CD4-positive, alpha-beta memory T cell (primary cell): ENCODE data around the gene KIF1C. TPM values are rescaled to one million over a fixed set of nuclear protein-coding genes. Genes with fewer than 3 reads are reported as not detected.

Experiments
- CTCF ChIA-PET: fragments of 350-600 bp; sonication (Branson Sonifier 250); formaldehyde crosslinking; loops from one replicate; lab custom pipeline; 2021; ENCODE audit warnings: inconsistent platforms; ENCODE audit not compliant: partially characterized antibody; lab: Charles Lee
- POLR2A ChIA-PET: fragments of 350-600 bp; sonication (Branson Sonifier 250); formaldehyde crosslinking; loops from one replicate; lab custom pipeline; 2021; ENCODE audit not compliant: partially characterized antibody; lab: Charles Lee
- DNase-seq, 5 donors: peaks; one replicate each; pipeline versions ENCODE4 v3.0.0 to v3.0.0-alpha.2; 2020 to 2022; ENCODE audit warnings: mixed read lengths in 1 of 5
- H3K27ac ChIP-seq: one replicate; pipeline ENCODE4 v1.7.0; 2013; ENCODE audit warnings: low read depth, low read length
- H3K27me3 ChIP-seq: 2 replicates; pipeline ENCODE4 v1.7.0; 2013; ENCODE audit warnings: mild to moderate bottlenecking, low read length, moderate library complexity; ENCODE audit not compliant: insufficient read depth
- H3K36me3 ChIP-seq: 2 replicates; pipeline ENCODE4 v1.7.0; 2013; ENCODE audit warnings: mild to moderate bottlenecking, low read length, moderate library complexity; ENCODE audit not compliant: insufficient read depth
- H3K4me1 ChIP-seq: 2 replicates; pipeline ENCODE4 v1.7.0; 2013; ENCODE audit warnings: mild to moderate bottlenecking, low read length, moderate library complexity; ENCODE audit not compliant: insufficient read depth
- H3K4me3 ChIP-seq, 2 donors: one replicate each; pipeline ENCODE4 v1.7.0; 2013; ENCODE audit warnings: low read length in 2 of 2, mild to moderate bottlenecking in 1 of 2
- H3K9me3 ChIP-seq, 2 donors: one replicate each; pipeline ENCODE4 v1.7.0; 2013; ENCODE audit warnings: low read length in 2 of 2, control low read depth in 1 of 2; ENCODE audit not compliant: control insufficient read depth in 1 of 2
- H3K27ac Mint-ChIP-seq, 7 donors: one replicate each; pipeline ENCODE4 v1.8.0; 2020 to 2021; ENCODE audit warnings: mixed read lengths in 7 of 7, mild to moderate bottlenecking in 6 of 7, inconsistent platforms in 3 of 7, moderate library complexity in 3 of 7
- H3K27me3 Mint-ChIP-seq, 2 donors: one replicate each; pipeline ENCODE4 v1.8.0; 2020 to 2021; ENCODE audit warnings: mixed read lengths in 2 of 2
- H3K36me3 Mint-ChIP-seq, 2 donors: one replicate each; pipeline ENCODE4 v1.8.0; 2020 to 2021; ENCODE audit warnings: mixed read lengths in 2 of 2, inconsistent platforms in 1 of 2, mild to moderate bottlenecking in 1 of 2
- H3K4me1 Mint-ChIP-seq, 4 donors: one replicate each; pipeline ENCODE4 v1.8.0; 2020 to 2021; ENCODE audit warnings: mixed read lengths in 4 of 4, mild to moderate bottlenecking in 1 of 4
- H3K4me3 Mint-ChIP-seq, 8 donors: one replicate each; pipeline ENCODE4 v1.8.0; 2020 to 2021; ENCODE audit warnings: mixed read lengths in 8 of 8, mild to moderate bottlenecking in 7 of 8, moderate library complexity in 6 of 8, inconsistent platforms in 3 of 8
- H3K9me3 Mint-ChIP-seq, 8 donors: one replicate each; pipeline ENCODE4 v1.8.0; 2020 to 2021; ENCODE audit warnings: mixed read lengths in 8 of 8, mild to moderate bottlenecking in 5 of 8, inconsistent platforms in 3 of 8, moderate library complexity in 1 of 8
- intact Hi-C: fragments of 100-400 bp; cut with micrococcal nuclease; formaldehyde crosslinking; loops from one replicate; pipeline ENCODE4 v1.15.1; 2023
- polyA plus RNA-seq, 2 donors: library from polyadenylated mRNA; unstranded; fragments of 300-500 nt; fragmentation: Illumina TruSeq; gene quantifications; one replicate each; pipeline ENCODE4 v1.2.3, GENCODE V29; 2021
- total RNA-seq, 2 experiments: library from RNA; stranded (reverse); gene quantifications; one replicate each; pipeline ENCODE4 v1.2.3, GENCODE V29; 2021

KIF1C gene
- total and polyA plus RNA-seq, 4 experiments from 2014 or later, result 1.8 to 36.9 (median 20.3) TPM

- CTCF ChIA-PET, result interaction anchor here (0.8 to 1.1 kb wide), 2 partner anchors 16 to 105 kb away, joined by 3 read pairs; no protein-coding TSS in a partner anchor
- POLR2A ChIA-PET, result interaction anchor here (1.3 kb wide), 1 partner anchor 17 kb away, joined by 3 read pairs; the partner anchor contains the start of genes INCA1 and KIF1C
- no peaks in the 10 kb centered on the region for H3K4me1 ChIP-seq
These were observed 16.6 kb downstream of the KIF1C start for GRCh38 chr17:5014357-5014756.

GRCh38 chr17:5019475-5019956 is 21.8 kb downstream of the KIF1C start:
- Mint-ChIP-seq H3K36me3 (peaks cover 32 to 46% of the 10 kb centered on the region in 2 donors), H3K27ac (peak overlapping the region in 6 of 7 donors; percentile 30 to 84 (median 64)), H3K27me3 (no peaks in the 10 kb centered on the region), H3K9me3 (no peaks in the 10 kb centered on the region), H3K4me1 (peaks cover 0 to 4% (median under 1%) of the 10 kb centered on the region in 4 donors), H3K4me3 (no peak overlapping the region)
- H3K27me3 ChIP-seq, result no peaks in the 10 kb centered on the region
- no peak overlapping the region for H3K27ac ChIP-seq
- no peaks in the 10 kb centered on the region for H3K4me1 ChIP-seq
- ChIA-PET POLR2A (interaction anchor here (1.0 kb wide), 1 partner anchor 49 kb away, joined by 3 read pairs; no protein-coding TSS in a partner anchor), CTCF (interaction anchor here (0.9 to 1.9 kb wide), 3 partner anchors 9 to 42 kb away, joined by 4 to 5 read pairs (median 5); no protein-coding TSS in a partner anchor)
- peak in 4 of 5 donors; percentile 21 to 27 (median 23) for DNase-seq
- no peak overlapping the region for H3K4me3 ChIP-seq
- intact Hi-C loops, result loop anchor here (1.0 kb wide), 1 partner anchor 39 kb away; no protein-coding TSS in a partner anchor
- peaks cover 15% of the 10 kb centered on the region for H3K36me3 ChIP-seq
- H3K9me3 ChIP-seq, result no peaks in the 10 kb centered on the region

More at GRCh38 chr17:5014357-5014756, 16.6 kb downstream of the KIF1C start:
- H3K4me3 ChIP-seq, result no peak overlapping the region
- peaks cover 13% of the 10 kb centered on the region for H3K36me3 ChIP-seq
- H3K9me3 Mint-ChIP-seq, result no peaks in the 10 kb centered on the region
- H3K4me1 Mint-ChIP-seq, result peaks cover 0 to 5% (median under 1%) of the 10 kb centered on the region in 4 donors
- H3K27me3 Mint-ChIP-seq, result no peaks in the 10 kb centered on the region
- H3K27ac Mint-ChIP-seq, result peak overlapping the region in 1 of 7 donors; percentile 85
- no peak for DNase-seq
- peaks cover 15 to 31% of the 10 kb centered on the region in 2 donors for H3K36me3 Mint-ChIP-seq
- H3K27me3 ChIP-seq, result no peaks in the 10 kb centered on the region
- H3K27ac ChIP-seq, result no peak overlapping the region
- no peak overlapping the region for H3K4me3 Mint-ChIP-seq
- H3K9me3 ChIP-seq, result no peaks in the 10 kb centered on the region
- intact Hi-C loops, result no loop called here

- Mint-ChIP-seq H3K27me3 (no peaks in the 10 kb centered on the region), H3K9me3 (no peaks in the 10 kb centered on the region)
- CTCF ChIA-PET, result interaction anchor here (0.6 to 1.9 kb wide), 3 partner anchors 10 to 997 kb away, joined by 3 to 5 read pairs (median 5); no protein-coding TSS in a partner anchor
These were observed 22.8 kb downstream of the KIF1C start for GRCh38 chr17:5020502-5021023.

GRCh38 chr17:5022171-5022711 is 24.5 kb downstream of the KIF1C start:
- no peaks in the 10 kb centered on the region for H3K27me3 Mint-ChIP-seq
- H3K9me3 ChIP-seq, result no peaks in the 10 kb centered on the region
- H3K4me1 Mint-ChIP-seq, result peaks cover 0 to 4% (median 1%) of the 10 kb centered on the region in 4 donors
- no peaks in the 10 kb centered on the region for H3K4me1 ChIP-seq
- H3K36me3 Mint-ChIP-seq, result peaks cover 29 to 39% of the 10 kb centered on the region in 2 donors
- H3K9me3 Mint-ChIP-seq, result no peaks in the 10 kb centered on the region
- no peak overlapping the region for H3K27ac Mint-ChIP-seq
- no peak for DNase-seq
- H3K27ac ChIP-seq, result no peak overlapping the region
- H3K4me3 Mint-ChIP-seq, result no peak overlapping the region
- intact Hi-C loops, result no loop called here
- no peaks in the 10 kb centered on the region for H3K27me3 ChIP-seq
- ChIA-PET CTCF (interaction anchor here (0.6 to 1.5 kb wide), 4 partner anchors 25 to 42 kb away, joined by 3 to 4 read pairs (median 4); no protein-coding TSS in a partner anchor), POLR2A (interaction anchor here (1.4 kb wide), 1 partner anchor 40 kb away, joined by 3 read pairs; no protein-coding TSS in a partner anchor)
- no peak overlapping the region for H3K4me3 ChIP-seq
- H3K36me3 ChIP-seq, result peaks cover 6% of the 10 kb centered on the region

More at GRCh38 chr17:5020502-5021023, 22.8 kb downstream of the KIF1C start:
- Histone ChIP-seq H3K4me1 (no peaks in the 10 kb centered on the region), H3K36me3 (peaks cover 9% of the 10 kb centered on the region), H3K4me3 (no peak overlapping the region), H3K27ac (no peak overlapping the region), H3K27me3 (no peaks in the 10 kb centered on the region), H3K9me3 (no peaks in the 10 kb centered on the region)
- peak overlapping the region in 2 of 7 donors; percentile 60 to 89 for H3K27ac Mint-ChIP-seq
- H3K36me3 Mint-ChIP-seq, result peaks cover 32 to 45% of the 10 kb centered on the region in 2 donors
- POLR2A ChIA-PET, result no interaction called here
- no peak overlapping the region for H3K4me3 Mint-ChIP-seq
- DNase-seq, result no peak
- peaks cover 0 to 4% (median under 1%) of the 10 kb centered on the region in 4 donors for H3K4me1 Mint-ChIP-seq
- intact Hi-C loops, result no loop called here

GRCh38 chr17:5023588-5024147 is 25.9 kb downstream of the KIF1C start:
- intact Hi-C loops, result no loop called here
- ChIA-PET CTCF (interaction anchor here (1.5 kb wide), 1 partner anchor 38 kb away, joined by 4 read pairs; no protein-coding TSS in a partner anchor), POLR2A (interaction anchor here (1.4 kb wide), 1 partner anchor 39 kb away, joined by 3 read pairs; no protein-coding TSS in a partner anchor)
- Histone ChIP-seq H3K27ac (no peak overlapping the region), H3K36me3 (peaks cover 6% of the 10 kb centered on the region), H3K4me3 (no peak overlapping the region), H3K4me1 (no peaks in the 10 kb centered on the region), H3K9me3 (no peaks in the 10 kb centered on the region), H3K27me3 (no peaks in the 10 kb centered on the region)
- H3K4me3 Mint-ChIP-seq, result no peak overlapping the region
- no peaks in the 10 kb centered on the region for H3K9me3 Mint-ChIP-seq
- peak overlapping the region in 1 of 7 donors; percentile 22 for H3K27ac Mint-ChIP-seq
- H3K4me1 Mint-ChIP-seq, result peaks cover 0 to 5% (median 1%) of the 10 kb centered on the region in 4 donors
- H3K27me3 Mint-ChIP-seq, result no peaks in the 10 kb centered on the region
- H3K36me3 Mint-ChIP-seq, result peaks cover 28 to 37% of the 10 kb centered on the region in 2 donors
- DNase-seq, result no peak

- no peak overlapping the region for H3K4me3 ChIP-seq
- H3K36me3 Mint-ChIP-seq, result peaks cover 21 to 33% of the 10 kb centered on the region in 2 donors
- H3K27me3 ChIP-seq, result no peaks in the 10 kb centered on the region
- H3K4me1 ChIP-seq, result no peaks in the 10 kb centered on the region
- no peaks in the 10 kb centered on the region for H3K9me3 ChIP-seq
- H3K4me3 Mint-ChIP-seq, result no peak overlapping the region
- CTCF ChIA-PET, result no interaction called here
- DNase-seq, result no peak
- no peaks in the 10 kb centered on the region for H3K9me3 Mint-ChIP-seq
- H3K27ac Mint-ChIP-seq, result peak overlapping the region in 2 of 7 donors; percentile 9 to 69
- H3K4me1 Mint-ChIP-seq, result peaks cover 0 to 1% (median under 1%) of the 10 kb centered on the region in 4 donors
- intact Hi-C loops, result no loop called here
- POLR2A ChIA-PET, result no interaction called here
- peaks cover 6% of the 10 kb centered on the region for H3K36me3 ChIP-seq
- H3K27ac ChIP-seq, result no peak overlapping the region
- no peaks in the 10 kb centered on the region for H3K27me3 Mint-ChIP-seq
These were observed 26.9 kb downstream of the KIF1C start for GRCh38 chr17:5024604-5025003.
